Erythroblast (primary cell): ENCODE measurements around the gene BAIAP2.

Experiments
- GATA1 ChIP-seq: IDR thresholded peaks from 2 replicates; pipeline ENCODE4 v1.6.1; 2011; ENCODE audit warnings: low read depth, mild to moderate bottlenecking, control low read depth, low read length, moderate library complexity
- POLR2A ChIP-seq: IDR thresholded peaks from 2 replicates; pipeline ENCODE4 v1.6.1; 2011; ENCODE audit warnings: mild to moderate bottlenecking, low read length

DNA sequence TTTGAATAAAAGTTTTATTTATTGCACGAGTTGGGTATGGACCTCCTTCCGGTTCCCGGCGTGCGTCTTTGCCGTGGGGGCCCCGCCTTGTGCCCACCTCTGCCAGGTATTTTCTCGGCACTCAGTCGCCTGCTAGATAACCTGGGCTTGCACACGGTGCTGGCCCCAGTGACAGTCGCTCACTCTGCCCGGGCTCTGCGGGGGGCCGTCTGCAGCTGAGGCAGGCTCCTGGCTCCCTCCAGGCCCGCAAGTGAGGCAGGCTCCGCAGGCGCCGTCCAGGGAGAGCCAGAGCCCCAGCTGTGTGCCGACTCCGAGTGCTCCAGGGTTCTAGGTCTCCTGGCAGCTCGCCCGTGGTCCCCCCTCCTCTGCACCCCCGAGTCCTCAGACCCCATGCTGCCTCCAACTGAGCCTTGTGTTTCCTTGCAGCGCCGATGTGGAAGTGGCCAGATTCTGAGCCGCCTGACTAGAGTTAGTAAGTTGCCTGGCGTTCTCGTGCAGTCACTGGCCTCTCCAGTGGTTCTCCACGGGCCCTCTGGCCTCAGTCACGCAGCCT is 75.6 kb downstream of the BAIAP2 start:
- no peak for TF ChIP-seq POLR2A
- no peak for TF ChIP-seq GATA1
